ENCODE results near the gene PKP4. TPM values are rescaled to one million over a fixed set of nuclear protein-coding genes. Genes with fewer than 3 reads are reported as not detected.

The PKP4 gene
- total and polyA plus RNA-seq, 2 experiments from 2014 or later: 35.7 to 92.3 TPM

- H3K4me1 ChIP-seq (ENCODE audit: insufficient read depth): peaks cover 34% of the 10 kb centered on the region
- peaks cover 59% of the 10 kb centered on the region for H4K20me1 ChIP-seq (replicated peaks; ENCODE audit: insufficient read depth)
- peaks cover 38% of the 10 kb centered on the region for H3K4me1 Mint-ChIP-seq
- H3K27ac ChIP-seq (ENCODE audit: low read depth): peak overlapping the region; percentile 28; the same call in 1 of the 2 replicates
- H3K36me3 ChIP-seq (ENCODE audit: insufficient read depth): no peaks in the 10 kb centered on the region
- no peak for TF ChIP-seq REST (IDR thresholded peaks at IDR 0.05; ENCODE audit: unreplicated experiment)
- TF ChIP-seq CREB1 (CRISPR knock-in tag; IDR thresholded peaks at IDR 0.05; ENCODE audit: low read depth): no peak
- no peak for TF ChIP-seq CTCF (conservative IDR thresholded peaks at IDR 0.05; ENCODE audit: low read depth in 2 of 2)
- no peak for TF ChIP-seq ETS1 (IDR thresholded peaks at IDR 0.05)
- no peaks in the 10 kb centered on the region for H3K9me2 ChIP-seq (ENCODE audit: insufficient read depth)
- peaks cover 100% of the 10 kb centered on the region for H3K79me2 ChIP-seq (replicated peaks; ENCODE audit: insufficient read depth)
- H3K4me3 Mint-ChIP-seq: no peak overlapping the region
- ATAC-seq: peak; percentile 55
- H3K4me3 ChIP-seq: no peak overlapping the region
- peaks cover 4% of the 10 kb centered on the region for H3K36me3 Mint-ChIP-seq (ENCODE audit: low read depth)
- H3F3A ChIP-seq (replicated peaks; ENCODE audit: low read depth): no peaks in the 10 kb centered on the region; the same call in none of the 2 replicates
- H3K27me3 ChIP-seq (ENCODE audit: insufficient read depth): no peaks in the 10 kb centered on the region
- H3K27ac Mint-ChIP-seq: no peak overlapping the region; the same call in 1 of the 2 replicates
- H3K9me3 Mint-ChIP-seq: no peaks in the 10 kb centered on the region
- peaks cover 2% of the 10 kb centered on the region for H3K27me3 Mint-ChIP-seq (ENCODE audit: insufficient read depth, low read depth, poor library complexity)
- DNase-seq (ENCODE audit: low spot score): no peak
- H2AFZ ChIP-seq: no peak overlapping the region
- H3K4me2 ChIP-seq: no peak overlapping the region
Measured at GRCh38 chr2:158463496-158464095, 6.8 kb downstream of the PKP4 start.

- H3K9me2 ChIP-seq (ENCODE audit: insufficient read depth): no peaks in the 10 kb centered on the region
- no peaks in the 10 kb centered on the region for H3K9me3 Mint-ChIP-seq
- no peak overlapping the region for H3K4me3 ChIP-seq
- H3K27ac ChIP-seq (ENCODE audit: low read depth): no peak overlapping the region
- no peak overlapping the region for H2AFZ ChIP-seq
- H3K4me2 ChIP-seq: no peak overlapping the region
- no peaks in the 10 kb centered on the region for H3K36me3 ChIP-seq (ENCODE audit: insufficient read depth)
- H3K4me1 ChIP-seq (ENCODE audit: insufficient read depth): peaks cover 25% of the 10 kb centered on the region
- H3K79me2 ChIP-seq (replicated peaks; ENCODE audit: insufficient read depth): peaks cover 99% of the 10 kb centered on the region
- peak; percentile 62 for DNase-seq (ENCODE audit: low spot score)
- H3K4me3 Mint-ChIP-seq: no peak overlapping the region
- peak; percentile 51 to 76 for TF ChIP-seq CTCF (conservative IDR thresholded peaks at IDR 0.05; ENCODE audit: low read depth in 2 of 2)
- no peak for TF ChIP-seq POLR2AphosphoS5 (IDR thresholded peaks at IDR 0.05; ENCODE audit: low read depth)
- TF ChIP-seq ETS1 (IDR thresholded peaks at IDR 0.05): no peak
- H3K27ac Mint-ChIP-seq: no peak overlapping the region
- H3K27me3 ChIP-seq (ENCODE audit: insufficient read depth): no peaks in the 10 kb centered on the region
- peaks cover 31% of the 10 kb centered on the region for H3K4me1 Mint-ChIP-seq
- H3F3A ChIP-seq (replicated peaks; ENCODE audit: low read depth): no peaks in the 10 kb centered on the region
- H4K20me1 ChIP-seq (replicated peaks; ENCODE audit: insufficient read depth): peaks cover 50% of the 10 kb centered on the region
- ATAC-seq: peak; percentile 73
- peaks cover 11% of the 10 kb centered on the region for H3K36me3 Mint-ChIP-seq (ENCODE audit: low read depth)
- H3K27me3 Mint-ChIP-seq (ENCODE audit: insufficient read depth, low read depth, poor library complexity): peaks cover 4% of the 10 kb centered on the region
Measured at GRCh38 chr2:158464426-158465281, 7.9 kb downstream of the PKP4 start.
